Measurements from ENCODE around the gene DPP10.

DNA sequence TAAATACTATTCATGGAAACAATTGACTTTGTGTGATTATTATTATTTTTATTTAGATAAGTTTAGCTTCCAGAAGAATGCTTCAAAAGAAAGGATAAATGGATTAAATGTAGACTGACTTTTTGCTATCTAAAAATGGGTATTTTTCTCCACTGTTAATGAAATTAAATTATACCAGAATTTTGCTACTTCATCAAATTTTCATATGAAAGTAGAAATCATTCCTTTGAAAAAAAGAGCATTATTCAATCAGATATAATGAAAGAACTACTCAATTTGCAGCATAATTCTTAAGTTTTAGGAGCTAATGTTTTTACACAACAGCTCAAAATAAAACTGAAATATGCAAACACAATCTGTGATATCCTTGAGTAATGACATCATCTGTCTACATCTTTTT lies 1424.6 kb downstream of the DPP10 start:
- TF ChIP-seq, protein P1, sequence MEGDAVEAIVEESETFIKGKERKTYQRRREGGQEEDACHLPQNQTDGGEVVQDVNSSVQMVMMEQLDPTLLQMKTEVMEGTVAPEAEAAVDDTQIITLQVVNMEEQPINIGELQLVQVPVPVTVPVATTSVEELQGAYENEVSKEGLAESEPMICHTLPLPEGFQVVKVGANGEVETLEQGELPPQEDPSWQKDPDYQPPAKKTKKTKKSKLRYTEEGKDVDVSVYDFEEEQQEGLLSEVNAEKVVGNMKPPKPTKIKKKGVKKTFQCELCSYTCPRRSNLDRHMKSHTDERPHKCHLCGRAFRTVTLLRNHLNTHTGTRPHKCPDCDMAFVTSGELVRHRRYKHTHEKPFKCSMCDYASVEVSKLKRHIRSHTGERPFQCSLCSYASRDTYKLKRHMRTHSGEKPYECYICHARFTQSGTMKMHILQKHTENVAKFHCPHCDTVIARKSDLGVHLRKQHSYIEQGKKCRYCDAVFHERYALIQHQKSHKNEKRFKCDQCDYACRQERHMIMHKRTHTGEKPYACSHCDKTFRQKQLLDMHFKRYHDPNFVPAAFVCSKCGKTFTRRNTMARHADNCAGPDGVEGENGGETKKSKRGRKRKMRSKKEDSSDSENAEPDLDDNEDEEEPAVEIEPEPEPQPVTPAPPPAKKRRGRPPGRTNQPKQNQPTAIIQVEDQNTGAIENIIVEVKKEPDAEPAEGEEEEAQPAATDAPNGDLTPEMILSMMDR (IDR thresholded peaks at IDR 0.05) = no peak
- no peak for TF ChIP-seq POLR2A (IDR thresholded peaks at IDR 0.05)
- no peak for TF ChIP-seq POLR2AphosphoS5 (IDR thresholded peaks at IDR 0.05)
